GM18909 (cell line): ENCODE measurements around the gene GMDS.
A peak's percentile ranks its signal among the peaks of the same experiment; 100 is the strongest.

ENCODE experiments used
- ATAC-seq: cut with Tn5 transposase; IDR thresholded peaks from one replicate; pipeline ENCODE4 v1.9.1; 2021; ENCODE audit warnings: mild to moderate bottlenecking; ENCODE audit not compliant: unreplicated experiment, poor library complexity

GMDS gene

DNA sequence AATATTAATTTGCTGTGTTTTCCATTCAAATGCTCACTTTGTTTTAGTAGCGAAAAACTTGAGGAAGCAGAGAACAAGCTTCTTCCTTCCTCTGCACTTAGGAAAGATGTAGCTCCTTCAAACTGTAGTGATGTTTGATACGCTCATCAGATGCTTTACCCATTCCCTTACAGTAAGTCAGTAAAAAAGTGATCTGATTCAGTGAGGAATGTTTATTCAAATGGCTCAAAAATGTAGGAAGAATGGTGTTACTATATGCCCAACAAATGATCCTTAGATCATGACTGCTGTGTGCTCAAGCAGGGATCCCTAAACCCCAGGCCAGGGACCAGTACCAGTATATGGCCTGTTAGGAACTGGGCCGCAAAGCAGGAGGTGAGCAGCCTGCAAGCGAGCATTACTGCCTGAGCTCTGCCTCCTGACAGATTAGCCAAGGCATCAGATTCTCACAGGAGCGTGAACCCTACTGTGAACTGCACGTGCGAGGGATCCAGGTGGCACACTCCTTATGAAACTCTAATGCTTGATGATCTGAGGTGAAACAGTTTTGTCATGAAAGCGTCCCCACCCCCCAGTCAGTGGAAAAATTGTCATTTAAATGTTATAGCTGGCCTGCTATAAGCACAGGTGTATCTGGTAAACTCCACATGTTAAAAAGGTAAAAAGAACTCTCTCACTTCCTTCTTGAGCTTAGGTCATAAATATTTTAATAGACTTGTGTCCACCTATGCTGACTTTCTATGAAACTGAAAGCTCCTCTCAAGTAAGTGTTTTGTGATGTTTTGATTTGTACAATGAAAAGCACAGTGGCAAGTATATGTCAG, 448.5 kb downstream of the GMDS start:
- ATAC-seq = peak; percentile 86

DNA sequence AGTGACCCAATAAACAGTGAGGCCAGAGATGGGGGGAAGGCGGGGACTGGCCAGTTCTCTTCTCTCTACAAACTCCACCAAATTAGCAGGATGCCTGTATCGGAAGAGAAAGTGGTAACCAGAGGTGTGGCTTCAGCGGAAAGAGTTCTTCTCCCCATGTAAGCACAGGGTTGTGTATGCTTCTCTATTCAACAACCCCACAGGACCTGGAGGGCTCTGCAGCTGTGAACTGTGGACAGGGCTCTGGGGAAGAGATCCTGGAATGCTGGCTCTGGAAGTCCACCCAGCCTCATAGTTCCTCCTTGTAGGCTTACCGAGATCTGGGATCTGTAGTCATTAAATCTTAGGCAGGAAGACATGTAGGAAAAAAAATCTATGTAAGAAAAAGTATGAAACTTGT, 449.5 kb downstream of the GMDS start:
- ATAC-seq = no peak

DNA sequence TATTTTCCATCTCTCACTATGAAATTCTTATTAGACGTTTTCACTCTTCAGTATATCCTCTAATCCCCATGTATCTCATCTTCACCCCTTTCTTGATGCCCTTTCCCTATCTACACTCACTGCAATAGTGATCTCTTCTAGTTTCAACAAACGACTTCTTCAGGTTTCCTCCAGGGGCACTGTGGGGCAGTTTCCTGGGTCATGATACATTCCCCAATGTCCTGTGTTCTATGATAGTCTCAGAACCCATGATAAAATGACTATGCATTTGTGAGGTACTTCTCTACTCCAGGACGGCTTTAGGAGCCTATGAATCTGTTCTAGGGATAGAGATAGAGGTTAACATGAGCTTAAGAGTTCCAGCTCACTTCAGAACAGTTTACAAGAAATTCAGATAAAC, 452.4 kb downstream of the GMDS start:
- no peak for ATAC-seq

DNA sequence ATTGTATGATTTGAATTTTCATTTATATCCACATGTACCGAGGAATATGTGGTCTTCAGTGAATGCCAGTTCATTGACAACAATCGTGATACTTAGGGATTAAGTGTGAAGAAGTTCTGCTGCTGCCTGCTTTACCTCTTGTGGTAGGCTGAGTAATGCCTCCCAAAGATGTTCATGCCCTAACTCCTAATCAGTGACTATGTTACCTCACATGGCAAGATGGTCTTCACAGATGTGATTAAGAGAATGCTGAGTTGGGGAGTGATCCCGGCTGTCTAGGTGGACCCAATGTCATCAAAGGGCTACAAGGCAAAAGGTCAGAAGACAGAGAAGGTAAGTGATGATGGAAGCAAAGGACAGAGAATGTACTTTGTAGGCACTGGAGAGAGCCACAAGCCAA, 454.7 kb downstream of the GMDS start:
- no peak for ATAC-seq

DNA sequence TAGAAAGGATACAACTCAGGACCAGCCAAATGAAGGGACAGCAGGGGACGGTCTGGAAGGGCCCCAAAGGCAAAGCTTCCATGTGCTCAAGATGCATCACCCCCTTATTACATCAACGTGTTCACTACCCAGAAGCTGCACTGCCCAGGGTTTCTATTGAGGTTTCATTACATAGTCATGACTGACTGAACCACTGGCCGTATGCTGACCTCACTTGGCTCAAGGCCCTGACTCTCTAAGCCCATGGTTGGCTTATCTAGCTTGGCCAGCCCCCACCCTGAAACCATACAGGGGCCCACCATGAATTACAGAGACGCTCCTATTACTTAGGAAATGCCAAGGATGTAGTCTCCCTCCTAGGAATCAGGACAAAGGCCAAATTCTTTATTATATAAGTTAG, 456.3 kb downstream of the GMDS start:
- ATAC-seq = no peak

DNA sequence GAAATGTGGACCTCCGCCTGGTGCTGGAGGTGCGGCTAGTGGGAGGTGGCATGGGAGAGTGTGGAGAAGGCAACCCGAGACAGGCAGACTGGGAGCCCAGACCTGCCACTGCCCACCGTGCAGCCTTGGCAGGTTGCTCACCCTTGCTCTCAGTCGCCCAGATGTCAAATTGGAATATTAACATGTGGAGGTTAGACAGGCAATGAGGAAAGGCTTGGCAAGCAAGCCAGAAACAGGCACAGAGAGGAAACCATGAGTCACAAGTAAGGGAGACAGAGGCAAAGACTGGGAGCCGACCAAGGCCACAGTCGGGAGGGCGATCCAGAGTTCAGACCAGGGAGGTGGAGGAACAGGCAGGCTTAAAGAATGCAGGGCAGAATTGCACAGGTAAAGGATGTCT, 457.5 kb downstream of the GMDS start:
- no peak for ATAC-seq

DNA sequence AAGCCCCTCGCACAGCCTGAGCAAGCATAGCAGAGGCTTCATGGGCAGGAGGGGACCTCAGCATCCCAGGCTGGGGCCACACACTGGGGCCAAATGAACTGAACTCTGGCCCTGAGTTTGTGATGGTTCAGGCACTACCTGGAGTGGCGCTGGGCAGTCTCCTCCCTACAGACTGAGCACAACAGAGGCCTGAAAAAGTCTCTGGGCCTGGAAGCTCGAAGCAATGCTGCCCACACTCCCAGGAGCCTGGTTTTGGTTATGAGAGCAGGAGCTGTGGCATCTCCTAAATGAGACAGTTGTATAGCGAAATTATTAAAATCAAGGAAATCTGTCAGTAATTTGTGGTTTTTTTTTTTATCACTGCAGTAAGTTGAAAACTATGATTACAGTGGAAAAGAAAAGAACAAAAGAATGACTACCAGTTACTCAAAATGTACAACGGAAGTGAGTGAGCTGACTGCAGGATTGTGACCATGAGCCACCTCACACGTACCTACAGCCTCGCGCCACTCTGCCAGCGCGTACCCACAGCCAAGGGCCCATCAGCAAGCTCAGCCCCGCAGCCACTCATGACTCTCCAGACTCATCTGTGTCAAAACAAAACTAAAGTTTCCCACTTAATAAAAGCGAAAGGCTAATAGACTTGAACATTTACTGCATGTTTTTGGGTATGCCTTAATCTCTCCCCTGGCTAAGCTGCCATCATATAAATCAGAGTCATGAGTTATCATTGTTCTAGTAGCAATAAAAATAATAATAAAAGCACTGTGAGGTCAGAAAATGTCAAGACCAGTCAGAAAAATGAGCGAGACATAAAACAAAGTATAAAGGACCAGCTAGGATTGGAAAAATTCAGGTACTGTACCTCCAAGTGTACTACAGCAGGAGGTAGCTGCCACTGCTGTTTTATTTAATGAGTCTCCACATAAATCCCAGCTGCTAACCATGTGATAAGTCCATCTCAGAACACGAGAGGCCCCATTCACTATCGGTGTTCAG, 458.7 kb downstream of the GMDS start:
- ATAC-seq = no peak

DNA sequence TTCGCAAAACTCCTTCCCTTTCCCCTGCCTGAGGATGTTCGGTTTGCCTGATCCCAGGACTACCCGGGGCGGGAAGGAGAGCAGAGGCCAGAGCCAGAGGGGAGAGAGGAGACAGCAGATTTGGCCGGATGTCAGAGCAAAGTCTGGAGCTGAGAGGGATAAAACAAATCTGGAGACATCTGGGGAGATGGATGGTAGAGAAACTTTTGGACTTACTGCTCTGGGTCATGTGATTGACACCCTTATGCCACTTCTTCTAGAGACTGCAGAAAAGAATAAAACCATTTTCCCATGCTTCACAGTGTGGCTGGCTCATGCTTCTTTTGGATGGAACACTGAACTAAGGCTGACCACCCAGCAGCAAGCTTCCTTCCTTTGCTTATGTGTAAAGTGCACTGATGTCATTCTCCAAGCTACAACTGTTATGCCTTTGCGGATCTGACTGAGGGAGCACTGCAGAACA, 461.0 kb downstream of the GMDS start:
- ATAC-seq = no peak

DNA sequence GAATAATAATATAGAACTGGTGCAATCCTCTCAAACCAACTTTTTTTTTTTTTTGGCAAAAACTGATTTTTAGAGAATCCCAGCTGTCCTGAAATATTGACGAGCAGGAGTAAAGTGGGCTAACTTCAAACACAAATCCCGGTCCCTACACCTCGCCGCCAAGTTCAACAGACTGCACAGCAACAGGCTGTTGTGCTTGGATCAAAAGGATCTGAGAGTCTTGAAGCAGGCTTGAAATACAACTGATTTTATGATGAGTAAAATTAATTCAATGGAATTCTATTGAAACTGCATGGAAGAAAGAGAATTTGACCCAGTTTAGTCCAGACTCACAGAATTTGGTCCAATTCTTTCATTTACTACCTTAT, 463.6 kb downstream of the GMDS start:
- no peak for ATAC-seq

DNA sequence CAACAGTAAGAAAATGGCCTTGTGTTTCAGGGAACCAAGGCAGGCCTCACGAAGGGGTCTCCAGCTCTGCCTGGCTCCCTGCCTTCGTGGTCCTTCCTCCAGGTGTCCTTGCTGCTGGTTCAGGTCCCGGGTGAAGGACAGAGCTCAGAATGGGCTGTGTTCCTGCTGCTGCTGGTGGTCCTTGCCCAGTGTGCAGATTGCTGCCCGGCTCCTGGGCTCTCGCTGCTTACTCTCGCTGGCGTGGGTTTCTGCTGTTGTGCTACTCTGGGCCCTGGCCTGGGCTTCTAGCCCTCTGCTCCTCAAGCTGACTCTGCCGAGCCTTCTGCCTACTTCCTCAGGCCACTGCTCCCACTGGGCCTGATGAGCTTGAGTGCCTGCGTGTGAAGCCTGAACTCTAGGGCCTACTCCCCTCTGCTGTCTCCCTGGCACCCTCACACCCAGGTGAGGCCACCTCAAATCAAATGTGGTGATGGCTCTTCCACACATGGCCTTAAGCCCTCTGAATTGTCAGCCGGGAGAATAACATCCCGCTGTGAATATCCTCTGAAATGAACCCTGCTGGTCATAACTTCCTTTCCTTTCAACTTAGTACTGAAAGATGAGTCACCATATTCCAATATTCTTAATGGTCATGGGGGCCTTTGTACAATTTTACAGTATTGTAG, 464.1 kb downstream of the GMDS start:
- no peak for ATAC-seq

DNA sequence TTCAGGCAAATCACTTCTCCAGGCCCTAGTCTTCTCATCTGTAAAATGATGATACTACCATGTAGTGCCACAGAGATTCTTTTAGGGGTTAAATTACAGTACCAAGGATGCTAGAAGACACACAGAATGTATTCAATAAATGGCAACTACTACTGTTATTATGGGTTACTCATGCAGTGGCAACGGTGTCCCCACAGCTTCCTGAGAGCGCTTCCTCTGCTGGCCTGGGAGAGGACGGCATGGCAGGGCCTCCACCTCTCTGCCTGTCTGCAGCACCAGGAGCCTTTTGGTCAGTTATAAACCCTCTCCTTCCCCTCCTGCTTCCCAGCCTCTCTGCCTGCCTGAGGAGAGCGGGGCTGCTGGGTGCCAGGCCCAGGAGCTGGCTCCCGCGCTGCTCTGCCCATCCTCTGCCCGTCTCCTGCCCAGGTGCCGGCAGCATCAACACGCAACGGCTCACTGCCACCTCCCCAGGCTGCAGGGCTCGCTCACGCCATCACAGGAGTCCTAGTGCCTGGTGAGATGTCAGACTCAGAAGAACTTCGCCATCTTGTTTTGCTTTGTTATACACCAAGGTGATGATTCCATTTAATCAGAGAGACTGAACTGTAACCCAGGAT, 465.0 kb downstream of the GMDS start:
- ATAC-seq = no peak

DNA sequence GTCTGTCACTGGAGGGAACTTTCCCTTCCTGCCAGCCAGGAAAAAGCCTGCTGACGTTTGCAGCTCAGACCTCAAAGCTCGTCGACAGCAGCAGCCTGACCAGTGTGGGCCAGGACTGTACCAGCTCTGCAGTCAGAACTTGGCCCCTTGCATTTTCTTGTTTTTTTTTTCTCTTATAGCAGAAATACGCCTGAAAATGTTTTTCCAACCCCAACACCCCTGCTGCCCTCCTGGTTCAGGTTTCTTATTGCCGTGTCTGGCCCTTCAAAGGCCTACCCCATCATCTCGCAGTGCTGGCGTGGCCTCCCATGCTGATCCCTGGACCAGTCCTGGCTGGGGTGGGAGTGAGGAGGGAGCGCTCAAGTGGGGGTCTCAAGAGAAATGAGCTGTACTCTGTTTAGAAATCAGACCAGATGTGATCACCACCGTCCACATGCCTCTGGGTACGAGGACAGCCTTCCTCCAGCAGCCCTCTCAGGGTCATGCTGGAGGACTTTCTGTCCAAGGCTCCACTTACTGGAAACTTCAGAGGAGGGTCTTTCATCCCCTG, 466.6 kb downstream of the GMDS start:
- ATAC-seq = no peak

DNA sequence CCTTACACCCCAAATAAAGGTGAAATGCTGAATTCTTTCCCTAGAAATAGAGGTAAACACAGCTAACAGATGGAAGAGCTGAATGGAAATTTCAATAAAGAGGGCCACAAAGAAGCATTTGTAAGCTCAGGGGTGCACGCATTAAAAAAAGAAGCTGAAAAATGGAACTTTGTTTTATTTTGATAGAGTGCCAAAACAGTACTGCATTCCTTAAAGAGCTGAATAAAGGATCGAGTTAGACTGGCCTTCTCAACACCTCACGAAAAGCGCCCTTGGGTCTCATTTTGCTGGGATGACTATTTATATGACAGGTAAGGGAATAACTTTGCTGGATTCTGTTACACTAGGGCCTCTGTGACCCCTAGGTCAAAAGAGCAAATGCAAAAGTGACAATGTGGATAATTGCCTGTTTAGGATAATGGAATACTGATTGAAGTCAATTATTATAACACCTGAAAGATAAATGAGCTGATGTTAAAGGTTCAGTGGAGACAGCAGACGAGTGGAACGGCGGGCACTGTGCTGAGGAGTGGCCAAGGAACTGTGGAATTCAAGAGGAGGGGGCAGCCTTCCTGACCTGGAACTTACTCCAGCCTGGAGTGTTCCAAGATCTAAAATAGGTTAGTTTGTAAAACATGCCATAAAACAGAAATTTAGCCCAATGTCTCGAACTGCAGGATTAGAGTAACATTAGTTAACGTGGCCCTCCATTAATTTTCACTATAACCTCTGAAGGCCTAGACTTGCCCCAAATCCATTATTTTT, 467.3 kb downstream of the GMDS start:
- ATAC-seq = no peak

DNA sequence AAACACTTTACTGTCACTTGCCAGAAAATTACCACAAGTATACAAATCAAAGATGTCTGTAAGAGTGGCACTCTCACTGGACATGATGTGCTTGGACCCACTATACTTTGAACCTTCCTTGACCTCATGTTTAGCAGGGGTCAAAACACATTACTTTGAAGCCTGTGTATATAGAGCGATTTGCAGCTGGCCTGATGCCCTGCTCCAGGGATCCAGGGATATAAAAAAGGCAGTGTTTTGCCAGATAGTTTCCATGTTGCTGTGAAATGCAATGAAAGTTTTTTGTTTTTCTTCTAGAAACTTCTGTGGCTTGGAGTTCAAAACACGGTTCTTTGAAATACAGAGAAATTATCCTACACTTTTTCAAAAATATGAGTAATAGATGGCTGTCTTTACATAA, 470.0 kb downstream of the GMDS start:
- ATAC-seq = no peak

DNA sequence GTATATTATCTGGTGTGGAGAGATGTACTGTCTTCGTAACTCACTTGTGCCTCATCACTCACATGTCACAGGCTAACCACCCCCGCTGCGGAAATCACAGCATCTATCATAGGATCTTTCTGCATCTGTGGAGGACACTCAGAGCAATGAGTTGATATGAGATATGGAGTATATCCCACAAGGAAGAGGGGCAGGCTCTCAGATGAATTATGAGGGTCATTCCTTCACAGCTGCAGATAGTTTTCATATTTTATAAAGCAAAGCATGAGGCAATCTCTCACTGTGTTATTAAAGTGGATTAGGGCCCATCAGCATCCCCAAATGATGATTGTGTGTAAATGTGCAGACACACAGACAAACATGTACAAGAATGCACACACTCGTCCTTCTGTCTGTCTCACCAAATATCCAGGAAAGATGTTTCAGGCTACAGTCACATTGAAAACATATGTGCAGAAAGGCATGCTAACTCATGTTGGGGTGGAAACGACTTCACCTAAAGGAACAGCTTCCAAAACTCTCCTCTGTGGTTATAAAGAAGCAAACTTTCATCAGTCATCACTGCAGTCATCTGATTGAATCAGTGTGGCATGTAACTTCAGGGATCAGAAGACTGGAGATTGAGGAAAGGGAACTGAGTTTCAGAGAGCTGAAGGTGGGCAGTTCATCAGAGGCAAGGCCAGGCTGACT, 471.0 kb downstream of the GMDS start:
- no peak for ATAC-seq

DNA sequence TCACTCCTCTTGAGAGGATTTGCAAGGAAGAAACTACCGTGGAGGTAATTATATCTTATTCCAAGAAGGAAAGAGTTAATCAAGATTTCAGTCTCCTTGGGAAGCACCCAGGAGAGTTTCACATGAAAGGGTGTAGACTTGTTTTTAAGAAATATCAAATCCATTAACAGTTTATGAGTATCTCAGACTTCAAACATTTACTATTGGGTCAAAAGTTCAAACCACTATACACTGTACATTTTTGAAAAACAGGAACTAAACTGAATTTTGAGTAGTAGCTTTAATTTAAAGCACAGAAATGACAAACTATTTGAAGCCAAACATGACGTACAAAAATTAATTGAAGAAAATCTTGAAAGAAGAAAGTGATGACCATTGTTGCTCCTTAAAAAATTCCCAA, 471.7 kb downstream of the GMDS start:
- no peak for ATAC-seq

DNA sequence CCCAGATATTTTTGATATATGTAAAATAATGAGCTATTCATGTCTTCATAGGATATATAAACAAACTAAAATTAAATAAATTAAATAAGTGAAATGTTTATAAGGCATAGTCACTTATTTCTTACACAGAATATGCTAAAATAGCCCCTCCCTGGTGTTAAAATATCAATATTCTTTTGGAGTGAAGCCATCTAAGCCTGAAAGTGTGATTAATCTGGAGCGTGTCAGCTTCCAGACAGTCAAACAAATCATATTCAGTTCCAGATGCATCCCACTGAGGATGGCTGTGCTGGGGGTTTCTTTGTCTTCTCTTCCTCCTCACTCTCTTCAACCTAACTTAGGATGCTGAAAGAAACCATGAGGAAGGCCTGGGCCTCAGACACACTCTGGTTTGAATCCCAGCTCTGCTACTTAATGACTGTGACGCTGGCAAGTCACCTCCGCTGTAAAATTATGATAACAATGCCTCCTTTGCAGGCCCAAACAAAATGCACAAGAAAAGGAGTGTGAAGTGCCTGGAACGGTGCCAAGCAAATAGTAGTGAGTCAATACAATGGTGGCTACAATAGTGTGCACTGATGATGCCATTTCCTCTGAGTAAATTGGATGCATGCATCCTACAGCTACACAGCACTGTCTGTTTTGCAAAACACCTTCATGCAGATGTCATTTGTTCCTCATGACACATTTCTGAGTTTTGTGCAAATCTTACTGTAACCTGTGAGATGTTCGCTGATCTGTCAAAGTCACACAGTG, 474.3 kb downstream of the GMDS start:
- no peak for ATAC-seq

DNA sequence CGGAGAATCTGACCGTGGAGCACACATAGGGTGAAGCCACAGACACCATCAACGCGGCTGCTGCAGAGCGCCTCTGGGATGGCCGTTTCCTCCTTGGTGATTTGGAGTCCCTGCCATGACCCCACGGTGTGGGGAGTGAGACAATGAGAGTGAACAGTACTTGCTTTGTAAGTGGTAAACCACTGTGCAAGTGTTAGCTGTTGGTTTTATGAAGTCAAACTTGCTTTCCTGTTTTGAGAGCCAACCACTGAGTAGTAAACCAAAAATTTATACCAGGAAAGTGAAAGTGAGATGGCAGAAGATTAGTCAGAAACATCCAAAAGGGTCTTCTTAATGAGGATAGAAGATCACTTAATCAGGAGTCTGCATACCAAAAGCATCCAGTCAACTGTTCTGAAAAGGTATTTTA, 475.0 kb downstream of the GMDS start:
- ATAC-seq = no peak
